ENCODE data around the gene C4orf50.

C4orf50 gene

DNA sequence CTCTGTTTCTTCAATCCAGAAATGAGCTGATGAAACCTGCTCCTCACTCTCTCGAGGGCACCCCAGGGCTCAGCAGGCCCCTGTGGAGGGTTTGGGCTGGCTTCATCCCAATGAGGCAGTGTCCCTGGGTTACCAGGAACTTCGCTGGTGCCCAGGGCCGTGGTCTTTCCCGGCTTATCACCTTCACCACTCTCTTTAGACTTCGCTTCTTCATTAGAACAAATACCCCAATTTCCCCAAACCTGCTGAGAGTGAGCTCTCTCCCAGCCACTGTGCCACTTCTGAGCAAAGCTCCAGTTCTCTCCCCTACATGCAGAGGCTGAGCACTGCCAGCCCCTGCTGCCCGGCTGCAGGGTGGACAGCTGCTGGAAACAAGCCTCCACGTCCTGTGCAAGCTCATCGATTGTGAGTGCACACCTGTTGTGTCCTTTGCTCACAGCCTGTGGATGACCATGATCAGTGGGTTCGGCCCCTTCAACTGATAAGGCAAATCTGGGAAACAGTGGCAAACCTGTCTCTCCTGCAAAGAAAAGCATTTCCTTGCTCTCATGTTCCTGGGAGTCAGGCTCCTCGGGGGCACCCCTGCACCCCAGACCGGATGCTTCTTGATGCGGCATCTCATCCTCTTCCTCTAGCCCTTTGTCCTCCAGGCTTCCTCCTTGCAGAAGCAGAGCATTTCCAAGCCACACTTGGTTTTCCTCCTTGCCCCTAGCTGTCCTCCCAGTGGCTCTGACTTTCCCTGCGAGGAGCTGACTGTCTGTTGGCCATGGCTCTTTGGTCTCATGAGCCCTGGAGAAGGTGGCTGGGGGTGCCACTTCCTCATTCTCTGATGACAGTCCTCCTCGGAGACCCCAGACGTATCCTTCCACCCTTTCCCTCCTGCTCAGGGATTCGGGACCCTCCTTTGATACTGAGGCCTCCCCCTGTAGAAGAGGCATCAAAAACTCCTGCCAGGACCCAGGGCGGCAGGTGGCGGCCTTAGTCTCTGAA is 28.7 kb downstream of the C4orf50 start:
- no peak for DNase-seq
- no peaks in the 10 kb centered on the region for H3K27me3 ChIP-seq (replicated peaks)
- H3K36me3 ChIP-seq (replicated peaks), result no peaks in the 10 kb centered on the region
- TF ChIP-seq, protein P1, sequence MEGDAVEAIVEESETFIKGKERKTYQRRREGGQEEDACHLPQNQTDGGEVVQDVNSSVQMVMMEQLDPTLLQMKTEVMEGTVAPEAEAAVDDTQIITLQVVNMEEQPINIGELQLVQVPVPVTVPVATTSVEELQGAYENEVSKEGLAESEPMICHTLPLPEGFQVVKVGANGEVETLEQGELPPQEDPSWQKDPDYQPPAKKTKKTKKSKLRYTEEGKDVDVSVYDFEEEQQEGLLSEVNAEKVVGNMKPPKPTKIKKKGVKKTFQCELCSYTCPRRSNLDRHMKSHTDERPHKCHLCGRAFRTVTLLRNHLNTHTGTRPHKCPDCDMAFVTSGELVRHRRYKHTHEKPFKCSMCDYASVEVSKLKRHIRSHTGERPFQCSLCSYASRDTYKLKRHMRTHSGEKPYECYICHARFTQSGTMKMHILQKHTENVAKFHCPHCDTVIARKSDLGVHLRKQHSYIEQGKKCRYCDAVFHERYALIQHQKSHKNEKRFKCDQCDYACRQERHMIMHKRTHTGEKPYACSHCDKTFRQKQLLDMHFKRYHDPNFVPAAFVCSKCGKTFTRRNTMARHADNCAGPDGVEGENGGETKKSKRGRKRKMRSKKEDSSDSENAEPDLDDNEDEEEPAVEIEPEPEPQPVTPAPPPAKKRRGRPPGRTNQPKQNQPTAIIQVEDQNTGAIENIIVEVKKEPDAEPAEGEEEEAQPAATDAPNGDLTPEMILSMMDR (IDR thresholded peaks at IDR 0.05; ENCODE audit: low read depth, low read length, missing control alignments), result no peak
- no peak overlapping the region for H3K4me3 ChIP-seq (ENCODE audit: low read depth, low read length)
- in situ Hi-C loops (cut with HindIII; ENCODE audit: low pct_ligation_motif_present, low sequenced_read_pairs), result no loop called here
- no peak overlapping the region for H3K27ac ChIP-seq

DNA sequence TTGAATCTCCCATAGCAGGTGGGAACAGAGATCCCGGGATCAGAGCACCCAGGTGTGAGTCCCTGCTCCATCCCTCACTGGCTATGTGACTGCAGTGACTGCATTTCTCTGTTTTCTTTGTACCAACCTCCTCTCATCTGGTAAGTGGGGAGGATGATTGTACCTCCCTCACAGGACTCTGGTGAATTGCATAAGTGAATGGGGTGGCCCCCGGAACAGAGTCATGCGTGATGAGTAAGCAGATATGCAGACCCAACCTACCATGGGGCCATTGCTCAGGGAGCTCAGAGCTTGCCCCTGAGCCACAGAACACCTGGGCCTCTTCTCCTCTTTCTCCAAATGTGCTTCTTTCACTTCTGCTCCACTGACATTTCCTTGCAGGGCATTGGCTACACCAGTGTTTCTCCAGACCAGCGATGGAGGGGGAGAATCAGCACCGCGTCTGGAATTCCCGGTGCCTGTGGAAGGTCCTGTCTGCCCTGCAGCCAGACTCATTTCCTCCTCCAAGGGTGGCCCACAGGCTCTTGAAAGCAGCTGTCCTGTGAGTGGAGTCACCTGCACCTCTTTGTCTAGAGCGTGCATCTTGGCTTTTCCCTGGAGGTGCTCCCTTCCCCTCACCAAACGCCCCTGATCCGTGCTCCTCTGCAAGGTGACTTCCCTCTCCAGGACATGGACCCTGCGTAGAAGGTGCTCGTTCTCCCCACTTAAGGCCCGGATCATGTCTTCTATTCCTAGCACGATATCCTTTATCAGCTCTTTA is 30.0 kb downstream of the C4orf50 start:
- Histone ChIP-seq H3K27ac (no peak overlapping the region), H3K27me3 (replicated peaks) (no peaks in the 10 kb centered on the region), H3K4me3 (ENCODE audit: low read depth, low read length) (no peak overlapping the region), H3K36me3 (replicated peaks) (no peaks in the 10 kb centered on the region)
- DNase-seq, result no peak
- TF ChIP-seq, protein P1 (IDR thresholded peaks at IDR 0.05; ENCODE audit: low read depth, low read length, missing control alignments), result no peak
- in situ Hi-C loops (cut with HindIII; ENCODE audit: low pct_ligation_motif_present, low sequenced_read_pairs), result no loop called here

DNA sequence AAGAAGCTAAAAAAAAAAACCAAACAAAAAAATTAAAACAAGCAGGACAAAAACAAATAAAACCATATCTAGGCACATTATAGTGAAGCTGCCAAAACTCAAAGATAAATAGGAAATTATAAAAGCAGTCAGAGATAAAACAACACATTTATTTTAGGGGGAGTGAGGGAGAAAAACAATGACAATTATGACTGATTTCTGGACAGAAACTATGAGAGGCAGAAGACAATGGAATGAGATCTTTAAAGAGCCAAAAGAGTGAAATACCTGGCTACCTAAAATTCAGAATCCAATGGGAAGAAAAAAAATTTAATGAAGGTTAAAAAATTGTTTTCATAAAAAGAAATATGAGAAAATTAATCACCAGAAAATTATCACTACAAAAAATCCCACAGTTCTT is 33.4 kb downstream of the C4orf50 start:
- TF ChIP-seq, protein P1 (IDR thresholded peaks at IDR 0.05; ENCODE audit: low read depth, low read length, missing control alignments), result no peak
- H3K4me3 ChIP-seq (ENCODE audit: low read depth, low read length), result no peak overlapping the region
- in situ Hi-C loops (cut with HindIII; ENCODE audit: low pct_ligation_motif_present, low sequenced_read_pairs), result no loop called here
- H3K27me3 ChIP-seq (replicated peaks), result no peaks in the 10 kb centered on the region
- H3K36me3 ChIP-seq (replicated peaks), result no peaks in the 10 kb centered on the region
- DNase-seq, result no peak
- H3K27ac ChIP-seq, result no peak overlapping the region

DNA sequence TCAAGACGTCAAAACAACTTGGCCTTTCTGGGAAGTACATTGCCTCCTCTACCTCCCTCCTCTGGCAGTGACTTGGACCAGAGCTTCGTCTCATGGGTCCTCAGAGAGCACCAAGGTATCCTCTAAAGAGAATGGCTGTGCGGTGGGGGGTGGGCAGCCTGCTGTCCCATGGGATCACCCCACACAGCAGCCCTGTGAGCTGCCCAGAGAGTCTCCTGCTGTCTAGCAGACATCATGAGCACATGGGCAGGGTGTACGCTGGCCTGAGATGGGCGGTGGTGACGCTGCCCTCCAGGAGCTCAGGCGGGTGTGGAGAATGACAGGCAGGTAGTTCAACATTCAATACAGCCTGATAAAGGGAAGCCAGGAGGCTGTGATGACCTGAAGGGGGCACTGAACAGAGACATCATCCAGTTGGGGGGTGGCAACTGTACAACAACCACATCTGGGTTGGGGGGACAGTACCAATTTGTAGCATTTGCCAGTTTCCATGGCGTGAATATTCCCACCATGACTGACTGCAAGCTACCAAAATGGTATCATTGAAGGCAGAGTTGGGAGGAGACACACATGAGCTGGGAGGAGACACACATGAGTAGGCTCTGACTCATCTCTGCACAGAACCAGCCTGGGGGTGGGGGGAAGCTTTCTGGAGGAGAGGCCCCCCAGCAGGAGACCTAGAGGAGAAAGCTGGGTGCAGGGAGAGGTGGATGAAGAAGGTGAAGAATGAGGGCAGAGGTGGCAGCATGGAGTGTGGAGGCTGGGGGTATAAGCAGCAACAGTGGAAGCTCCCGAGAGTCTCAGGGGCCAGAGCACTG is 35.9 kb downstream of the C4orf50 start:
- DNase-seq, result no peak
- Histone ChIP-seq H3K36me3 (replicated peaks) (no peaks in the 10 kb centered on the region), H3K27me3 (replicated peaks) (no peaks in the 10 kb centered on the region), H3K27ac (no peak overlapping the region), H3K4me3 (ENCODE audit: low read depth, low read length) (no peak overlapping the region)
- TF ChIP-seq, protein P1 (IDR thresholded peaks at IDR 0.05; ENCODE audit: low read depth, low read length, missing control alignments), result no peak
- in situ Hi-C loops (cut with HindIII; ENCODE audit: low pct_ligation_motif_present, low sequenced_read_pairs), result no loop called here

DNA sequence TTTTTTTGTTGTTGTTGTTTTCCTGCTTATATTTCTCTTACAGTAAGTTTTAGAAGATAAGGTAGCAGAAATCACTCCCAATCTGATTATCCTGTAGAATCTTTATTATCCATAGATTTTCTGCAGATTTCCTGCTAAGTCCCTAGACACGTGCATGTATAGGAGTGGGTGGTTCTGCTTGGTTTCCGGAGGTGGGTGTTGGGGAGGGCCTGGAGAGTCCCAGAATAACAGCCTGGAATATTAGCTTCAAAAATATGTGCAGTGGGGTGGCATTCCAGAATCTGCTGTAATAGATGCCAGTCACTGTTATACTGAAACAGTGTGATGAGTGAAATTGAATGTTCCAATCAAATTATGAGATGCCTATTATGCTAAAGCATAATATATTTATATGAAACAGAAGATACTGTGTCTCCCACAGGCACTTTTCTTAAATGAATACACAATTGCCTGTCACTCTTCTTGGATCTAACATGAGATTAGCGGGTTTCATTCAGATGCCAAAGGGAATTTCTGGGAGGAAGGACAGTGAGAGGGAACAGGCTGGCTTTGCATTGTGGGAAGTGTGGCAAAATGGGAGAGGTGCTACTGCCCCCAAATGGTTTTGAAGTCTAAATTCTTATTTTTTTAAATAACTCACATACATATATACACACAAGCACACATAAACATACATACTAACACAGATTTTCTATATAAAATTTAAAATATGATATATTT is 37.6 kb downstream of the C4orf50 start:
- Histone ChIP-seq H3K4me3 (ENCODE audit: low read depth, low read length) (no peak overlapping the region), H3K36me3 (replicated peaks) (no peaks in the 10 kb centered on the region), H3K27ac (no peak overlapping the region), H3K27me3 (replicated peaks) (no peaks in the 10 kb centered on the region)
- TF ChIP-seq, protein P1 (IDR thresholded peaks at IDR 0.05; ENCODE audit: low read depth, low read length, missing control alignments), result no peak
- in situ Hi-C loops (cut with HindIII; ENCODE audit: low pct_ligation_motif_present, low sequenced_read_pairs), result no loop called here
- no peak for DNase-seq
